ENCODE data around the gene THPO.

Gene THPO

GRCh38 chr3:184355261-184356040 lies 22.6 kb downstream of the THPO start:
- no peaks in the 10 kb centered on the region for H3K9me3 ChIP-seq (ENCODE audit: control insufficient read depth, low read length)
- H3K79me2 ChIP-seq: no peaks in the 10 kb centered on the region
- TF ChIP-seq CTCF (IDR thresholded peaks at IDR 0.05): no peak
- no peak overlapping the region for H3K4me3 ChIP-seq (ENCODE audit: low read depth, low read length)
- H2AFZ ChIP-seq: no peak overlapping the region
- H3K27me3 ChIP-seq (ENCODE audit: control insufficient read depth, insufficient read depth, low read length): no peaks in the 10 kb centered on the region
- no peak overlapping the region for H3K27ac ChIP-seq
- no peak overlapping the region for H3K9ac ChIP-seq
- H3K4me1 ChIP-seq: no peaks in the 10 kb centered on the region
- H3K4me2 ChIP-seq (ENCODE audit: low read length): no peak overlapping the region
- no peaks in the 10 kb centered on the region for H3K36me3 ChIP-seq (ENCODE audit: control insufficient read depth, insufficient read depth, low read length)

GRCh38 chr3:184354754-184355153 lies 23.3 kb downstream of the THPO start:
- Histone ChIP-seq H3K27me3 (ENCODE audit: control insufficient read depth, insufficient read depth, low read length) (no peaks in the 10 kb centered on the region), H3K4me3 (ENCODE audit: low read depth, low read length) (no peak overlapping the region), H3K4me2 (ENCODE audit: low read length) (no peak overlapping the region), H3K79me2 (no peaks in the 10 kb centered on the region), H3K9me3 (ENCODE audit: control insufficient read depth, low read length) (no peaks in the 10 kb centered on the region), H3K27ac (no peak overlapping the region), H3K36me3 (ENCODE audit: control insufficient read depth, insufficient read depth, low read length) (no peaks in the 10 kb centered on the region), H2AFZ (no peak overlapping the region), H3K4me1 (no peaks in the 10 kb centered on the region), H3K9ac (no peak overlapping the region)
- TF ChIP-seq CTCF (IDR thresholded peaks at IDR 0.05): no peak

GRCh38 chr3:184354121-184354728 lies 23.8 kb downstream of the THPO start:
- Histone ChIP-seq H3K9ac (no peak overlapping the region), H3K36me3 (ENCODE audit: control insufficient read depth, insufficient read depth, low read length) (no peaks in the 10 kb centered on the region), H3K4me2 (ENCODE audit: low read length) (no peak overlapping the region), H3K79me2 (no peaks in the 10 kb centered on the region), H3K9me3 (ENCODE audit: control insufficient read depth, low read length) (no peaks in the 10 kb centered on the region), H2AFZ (no peak overlapping the region), H3K4me1 (no peaks in the 10 kb centered on the region), H3K4me3 (ENCODE audit: low read depth, low read length) (no peak overlapping the region), H3K27me3 (ENCODE audit: control insufficient read depth, insufficient read depth, low read length) (no peaks in the 10 kb centered on the region), H3K27ac (no peak overlapping the region)
- TF ChIP-seq CTCF (IDR thresholded peaks at IDR 0.05): peak; percentile 65

GRCh38 chr3:184353546-184353941 lies 24.5 kb downstream of the THPO start:
- H3K4me1 ChIP-seq: no peaks in the 10 kb centered on the region
- H3K36me3 ChIP-seq (ENCODE audit: control insufficient read depth, insufficient read depth, low read length): no peaks in the 10 kb centered on the region
- H3K27me3 ChIP-seq (ENCODE audit: control insufficient read depth, insufficient read depth, low read length): no peaks in the 10 kb centered on the region
- H3K9me3 ChIP-seq (ENCODE audit: control insufficient read depth, low read length): no peaks in the 10 kb centered on the region
- H3K4me2 ChIP-seq (ENCODE audit: low read length): no peak overlapping the region
- TF ChIP-seq CTCF (IDR thresholded peaks at IDR 0.05): no peak
- H2AFZ ChIP-seq: no peak overlapping the region
- no peaks in the 10 kb centered on the region for H3K79me2 ChIP-seq
- no peak overlapping the region for H3K9ac ChIP-seq
- no peak overlapping the region for H3K27ac ChIP-seq
- H3K4me3 ChIP-seq (ENCODE audit: low read depth, low read length): no peak overlapping the region
